ENCODE measurements around the gene PITPNC1.
A peak's percentile ranks its signal among the peaks of the same experiment; 100 is the strongest.
"Not testable (repeated sequence)": the region's sequence is repeated elsewhere in the genome, so short reads cannot be mapped to it uniquely, and the experiment has no call there.

PITPNC1 gene

GRCh38 chr17:67633751-67634211 lies 256.7 kb downstream of the PITPNC1 start:
- peak; percentile 15 for DNase-seq

DNA sequence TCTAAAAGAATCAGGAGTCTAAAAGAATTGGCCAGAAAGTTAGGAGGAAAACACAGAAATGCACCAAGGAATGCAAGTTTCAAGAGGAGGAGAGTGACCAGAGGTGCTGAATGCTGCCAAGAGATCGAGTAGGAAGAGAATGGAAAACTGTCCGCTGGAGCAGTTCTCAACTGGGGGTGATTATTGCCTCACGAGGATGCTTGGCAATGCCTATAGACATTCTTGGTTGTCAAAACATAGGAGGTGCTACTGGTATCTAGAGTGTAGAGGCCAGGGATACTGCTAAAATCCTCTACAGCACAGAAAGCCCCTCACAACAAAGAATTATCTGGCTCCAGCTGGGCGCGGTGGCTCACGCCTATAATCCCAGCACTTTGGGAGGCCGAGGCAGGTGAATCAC lies 258.6 kb downstream of the PITPNC1 start:
- no peak for DNase-seq

GRCh38 chr17:67636312-67636711 lies 259.2 kb downstream of the PITPNC1 start:
- no peak for DNase-seq

GRCh38 chr17:67636834-67637520 lies 259.9 kb downstream of the PITPNC1 start:
- peak; percentile 37 for DNase-seq

- DNase-seq = peak; percentile 43
Observed at GRCh38 chr17:67637901-67638641, 261.0 kb downstream of the PITPNC1 start.

DNA sequence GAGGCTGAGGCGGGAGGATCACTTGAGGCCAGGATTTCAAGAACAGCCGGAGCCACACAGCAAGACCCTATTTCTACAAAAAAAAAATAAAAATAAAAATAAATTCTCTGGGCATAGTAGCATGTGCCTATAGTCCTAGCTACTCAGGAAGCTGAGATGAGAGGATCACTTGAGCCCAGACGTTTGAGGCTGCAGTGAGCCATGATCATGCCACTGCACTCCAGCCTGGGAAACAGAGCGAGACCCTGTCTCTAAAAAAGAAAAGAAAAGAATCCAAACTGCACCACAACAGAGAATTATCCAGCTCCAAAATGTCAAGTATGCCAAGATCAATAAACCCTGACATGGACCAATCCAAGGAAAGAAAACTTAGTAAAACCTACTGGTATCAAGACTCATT lies 261.8 kb downstream of the PITPNC1 start:
- no peak for DNase-seq

GRCh38 chr17:67639555-67639954 lies 262.5 kb downstream of the PITPNC1 start:
- DNase-seq = no peak

GRCh38 chr17:67639979-67640378 lies 262.9 kb downstream of the PITPNC1 start:
- no peak for DNase-seq

- no peak for DNase-seq
Observed at GRCh38 chr17:67642488-67642887, 265.4 kb downstream of the PITPNC1 start.

- no peak for DNase-seq
Observed at GRCh38 chr17:67644061-67644460, 267.0 kb downstream of the PITPNC1 start.

- not testable (repeated sequence) for DNase-seq
Observed at GRCh38 chr17:67645195-67645594, 268.1 kb downstream of the PITPNC1 start.

GRCh38 chr17:67646472-67646871 lies 269.4 kb downstream of the PITPNC1 start:
- DNase-seq = no peak

DNA sequence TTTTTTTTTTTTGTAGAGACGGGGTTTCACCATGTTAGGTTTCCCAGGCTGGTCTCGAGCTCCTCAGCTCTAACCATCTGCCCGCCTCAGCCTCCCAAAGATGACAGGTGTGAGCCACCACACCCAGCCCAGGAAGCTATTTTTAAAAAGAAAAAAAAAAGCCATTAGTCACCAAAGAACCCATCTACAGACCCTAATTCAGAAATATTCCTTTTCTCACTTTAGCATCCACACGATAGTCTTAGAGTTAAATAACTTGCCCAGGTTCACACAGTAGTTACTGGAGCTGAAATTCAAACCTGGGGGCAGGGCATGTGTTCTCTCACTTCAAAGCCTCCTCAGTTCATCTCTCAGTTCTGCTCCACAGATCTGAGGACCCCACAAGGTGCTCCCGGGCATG lies 270.4 kb downstream of the PITPNC1 start:
- no peak for DNase-seq

DNA sequence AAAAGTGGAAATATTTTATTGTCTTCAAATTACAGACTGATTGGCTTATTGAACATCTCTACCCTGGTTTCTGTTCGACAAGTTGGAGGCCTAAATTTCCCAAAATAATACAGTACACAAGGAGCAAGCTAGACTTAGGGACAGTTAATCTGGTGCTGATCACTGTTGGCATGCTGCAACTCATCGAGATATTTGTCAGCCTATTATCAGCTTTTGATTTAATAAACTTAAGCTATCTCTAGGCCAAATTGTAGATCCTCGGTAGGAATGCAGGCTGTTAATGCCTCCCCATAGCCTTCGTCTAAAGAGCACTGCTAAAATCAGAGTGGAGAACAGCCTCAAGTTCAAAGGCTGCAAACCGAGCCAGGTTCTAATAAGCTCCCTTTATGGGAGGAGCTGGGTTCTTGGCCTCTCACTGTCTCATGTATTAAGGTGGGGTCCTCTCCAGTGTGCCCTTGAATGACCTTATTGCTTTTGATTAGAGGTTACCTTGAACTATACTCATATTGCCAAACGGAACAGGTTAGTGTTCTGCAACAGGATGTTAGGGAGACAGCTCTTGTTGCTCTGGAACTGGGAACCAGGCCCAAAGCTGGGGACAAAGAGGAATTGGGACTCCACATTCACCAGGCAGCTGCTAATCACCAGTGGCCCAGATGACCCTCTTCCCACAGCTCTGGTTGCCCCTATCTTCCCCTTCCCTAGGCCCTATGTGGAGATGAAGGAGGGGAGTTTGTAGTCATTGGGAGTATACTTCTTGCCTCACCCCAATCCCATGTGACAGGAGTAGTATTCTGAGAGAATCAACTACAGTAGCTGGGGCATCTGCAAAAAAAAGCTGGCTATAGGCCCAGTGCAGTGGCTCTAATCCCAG lies 271.2 kb downstream of the PITPNC1 start:
- DNase-seq = no peak

GRCh38 chr17:67648906-67649295 lies 271.8 kb downstream of the PITPNC1 start:
- DNase-seq = not testable (repeated sequence)

DNA sequence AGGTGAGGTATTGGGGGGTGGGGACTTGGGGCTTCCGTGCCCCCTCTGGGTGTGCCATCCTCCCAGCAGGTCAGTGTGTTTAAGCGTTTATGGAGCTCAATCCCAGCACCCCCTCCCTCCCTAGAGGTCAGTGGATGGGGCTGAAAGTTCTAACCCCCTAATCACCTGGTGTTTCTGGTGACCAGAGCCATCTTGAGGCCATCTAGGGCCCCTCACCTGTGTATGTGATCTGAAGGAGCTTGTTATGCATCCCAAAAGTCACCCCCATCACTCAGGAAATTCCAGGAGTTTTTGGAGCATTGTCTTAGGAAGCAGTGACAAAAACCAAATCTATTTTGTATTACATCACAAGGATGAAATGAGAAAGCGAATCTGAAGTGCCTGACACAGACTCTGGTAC lies 272.8 kb downstream of the PITPNC1 start:
- no peak for DNase-seq

GRCh38 chr17:67651218-67651579 lies 274.1 kb downstream of the PITPNC1 start:
- not testable (repeated sequence) for DNase-seq

- DNase-seq = no peak
Observed at GRCh38 chr17:67652433-67652832, 275.4 kb downstream of the PITPNC1 start.

- no peak for DNase-seq
Observed at GRCh38 chr17:67655478-67656148, 278.5 kb downstream of the PITPNC1 start.

DNA sequence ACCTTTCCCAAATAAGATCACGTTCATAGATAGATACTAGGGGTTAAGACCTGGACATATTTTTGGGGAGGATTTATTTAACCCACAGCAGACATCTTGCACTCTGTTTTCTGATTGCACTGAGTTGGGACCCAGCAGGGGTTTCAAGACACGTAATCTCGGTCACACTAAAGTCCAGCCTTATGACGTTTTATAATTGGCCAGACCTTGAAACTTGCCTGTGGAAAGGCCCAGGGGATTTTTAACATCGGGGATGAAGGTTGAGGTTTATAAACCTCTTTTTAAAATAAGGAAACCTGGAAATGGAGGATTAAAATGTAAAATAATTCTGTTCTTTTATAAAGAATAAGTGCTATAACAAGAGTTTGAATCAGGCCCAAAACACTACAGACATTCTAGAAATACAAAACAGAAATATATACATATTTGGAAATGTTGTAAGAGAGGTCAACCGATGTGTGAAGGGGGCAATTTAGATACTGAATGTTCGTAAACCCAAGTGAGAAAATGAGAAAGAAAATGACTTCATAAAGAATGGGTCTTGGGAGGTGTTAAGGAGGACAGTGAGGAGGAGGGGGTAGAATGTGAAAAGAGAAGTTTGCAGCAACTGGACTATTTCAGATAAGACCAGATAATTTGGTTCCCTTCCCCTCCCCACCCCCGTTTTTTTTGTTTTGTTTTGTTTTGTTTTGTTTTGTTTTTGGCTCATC lies 279.6 kb downstream of the PITPNC1 start:
- DNase-seq = no peak

DNA sequence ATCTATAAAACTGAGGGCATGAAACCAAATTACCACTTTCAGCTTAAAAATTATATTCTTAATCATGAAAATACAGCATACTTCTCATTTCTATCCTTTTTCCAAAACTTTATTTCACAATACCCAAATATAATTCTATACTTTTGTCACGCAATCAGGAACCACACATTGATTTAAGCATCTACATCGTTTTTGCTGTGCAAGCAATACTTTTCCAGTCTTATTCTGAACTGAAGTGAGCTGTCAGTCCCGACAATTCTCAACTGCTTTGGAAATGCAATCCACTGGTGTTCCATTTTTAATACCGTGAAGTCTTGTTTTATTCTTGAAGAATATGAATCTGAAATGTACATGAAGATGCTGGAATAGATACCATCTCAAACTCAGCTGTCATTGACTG lies 280.5 kb downstream of the PITPNC1 start:
- DNase-seq = no peak

GRCh38 chr17:67658265-67658664 lies 281.2 kb downstream of the PITPNC1 start:
- no peak for DNase-seq
